Chondrocyte (in vitro differentiated cells): ENCODE measurements around the gene TECPR1. TPM values are rescaled to one million over a fixed set of nuclear protein-coding genes. Genes with fewer than 3 reads are reported as not detected.

Experiments
- DNase-seq: peaks from one replicate; pipeline ENCODE4 v3.0.0; 2021; ENCODE audit warnings: mixed read lengths, low spot score
- H3K27ac Mint-ChIP-seq: one replicate; pipeline ENCODE4 v1.8.0; 2021; ENCODE audit warnings: mild to moderate bottlenecking, moderate library complexity, mixed read lengths; ENCODE audit not compliant: unreplicated experiment
- H3K27me3 Mint-ChIP-seq: 2 replicates; pipeline ENCODE4 v1.8.0; 2021; ENCODE audit warnings: low read depth, mixed read lengths
- H3K36me3 Mint-ChIP-seq: 2 replicates; pipeline ENCODE4 v1.8.0; 2021; ENCODE audit warnings: low read depth, mixed read lengths
- H3K4me1 Mint-ChIP-seq: 2 replicates; pipeline ENCODE4 v1.8.0; 2021; ENCODE audit warnings: low read depth, mild to moderate bottlenecking, mixed read lengths
- H3K4me3 Mint-ChIP-seq: one replicate; pipeline ENCODE4 v1.8.0; 2021; ENCODE audit warnings: mild to moderate bottlenecking, moderate library complexity, mixed read lengths; ENCODE audit not compliant: unreplicated experiment
- H3K9me3 Mint-ChIP-seq: 2 replicates; pipeline ENCODE4 v1.8.0; 2021; ENCODE audit warnings: low read depth, mixed read lengths
- CTCF ChIP-seq: fragments of 200-600 bp; sonication (generic); IDR thresholded peaks from 2 replicates; pipeline ENCODE4 v1.5.0; 2021; ENCODE audit warnings: antibody characterized with exemption, mild to moderate bottlenecking, moderate library complexity
- total RNA-seq: library from RNA; stranded (reverse); gene quantifications from 3 replicates; pipeline ENCODE4 v1.2.1, GENCODE V29; 2021

TECPR1 gene
- total RNA-seq, 1 donor from 2014 or later = 27.3 TPM

- peak overlapping the region; percentile 85 for H3K4me3 Mint-ChIP-seq
- peaks cover 15% of the 10 kb centered on the region for H3K36me3 Mint-ChIP-seq
- peak overlapping the region; percentile 95 for H3K27ac Mint-ChIP-seq
- no peaks in the 10 kb centered on the region for H3K9me3 Mint-ChIP-seq
- no peak for DNase-seq
- peaks cover 60% of the 10 kb centered on the region for H3K4me1 Mint-ChIP-seq
- TF ChIP-seq CTCF = no peak
- H3K27me3 Mint-ChIP-seq = no peaks in the 10 kb centered on the region
Observed at GRCh38 chr7:98286093-98286539, 34.1 kb upstream of the TECPR1 start.

- Mint-ChIP-seq H3K27me3 (no peaks in the 10 kb centered on the region), H3K4me3 (peak overlapping the region; percentile 85), H3K9me3 (no peaks in the 10 kb centered on the region), H3K4me1 (peaks cover 65% of the 10 kb centered on the region), H3K36me3 (peaks cover 15% of the 10 kb centered on the region), H3K27ac (peak overlapping the region; percentile 95)
- TF ChIP-seq CTCF = no peak
- DNase-seq = no peak
Observed at GRCh38 chr7:98285157-98286092, 33.4 kb upstream of the TECPR1 start.

- peak overlapping the region; percentile 85 for H3K4me3 Mint-ChIP-seq
- H3K27ac Mint-ChIP-seq = peak overlapping the region; percentile 95
- H3K36me3 Mint-ChIP-seq = peaks cover 15% of the 10 kb centered on the region
- no peaks in the 10 kb centered on the region for H3K9me3 Mint-ChIP-seq
- H3K4me1 Mint-ChIP-seq = peaks cover 61% of the 10 kb centered on the region
- peak; percentile 93 for DNase-seq
- no peaks in the 10 kb centered on the region for H3K27me3 Mint-ChIP-seq
- no peak for TF ChIP-seq CTCF
Observed at GRCh38 chr7:98284335-98285036, 32.5 kb upstream of the TECPR1 start.

GRCh38 chr7:98283887-98284222 is 31.8 kb upstream of the TECPR1 start:
- peaks cover 15% of the 10 kb centered on the region for H3K36me3 Mint-ChIP-seq
- DNase-seq = peak; percentile 92
- peaks cover 54% of the 10 kb centered on the region for H3K4me1 Mint-ChIP-seq

More at GRCh38 chr7:98283887-98284222, 31.8 kb upstream of the TECPR1 start:
- TF ChIP-seq CTCF = no peak
- peak overlapping the region; percentile 95 for H3K27ac Mint-ChIP-seq
- H3K27me3 Mint-ChIP-seq = no peaks in the 10 kb centered on the region
- no peaks in the 10 kb centered on the region for H3K9me3 Mint-ChIP-seq
- peak overlapping the region; percentile 85 for H3K4me3 Mint-ChIP-seq
